ENCODE results near the gene JUNB. TPM values are rescaled to one million over a fixed set of nuclear protein-coding genes. Genes with fewer than 3 reads are reported as not detected.

Gene JUNB
- total RNA-seq, 1 experiment from 2014 or later: 6.6 TPM

GRCh38 chr19:12774588-12775555, 16.4 kb upstream of the JUNB start, which contains the start of gene HOOK2 (continued):
- TF ChIP-seq ZNF121 (CRISPR knock-in tag; IDR thresholded peaks at IDR 0.05): no peak
- no peak for TF ChIP-seq ZNF138 (CRISPR knock-in tag; conservative IDR thresholded peaks at IDR 0.05)
- peak; percentile 73; the same call in 1 of the 2 replicates for TF ChIP-seq SP1 (CRISPR knock-in tag; conservative IDR thresholded peaks at IDR 0.05)
- no peak for TF ChIP-seq NR1H2 (CRISPR knock-in tag; IDR thresholded peaks at IDR 0.05)
- TF ChIP-seq FOXK1 (CRISPR knock-in tag; IDR thresholded peaks at IDR 0.05): peak; percentile 88
- TF ChIP-seq ZNF281 (CRISPR knock-in tag; IDR thresholded peaks at IDR 0.05): no peak
- no peak for TF ChIP-seq JAZF1 (CRISPR knock-in tag; IDR thresholded peaks at IDR 0.05)
- no peak for TF ChIP-seq RELA (CRISPR knock-in tag; IDR thresholded peaks at IDR 0.05; ENCODE audit: borderline replicate concordance)
- no peak for TF ChIP-seq ZNF425 (CRISPR knock-in tag; conservative IDR thresholded peaks at IDR 0.05)
- TF ChIP-seq TEAD1 (CRISPR knock-in tag; IDR thresholded peaks at IDR 0.05): peak; percentile 62; the same call in 1 of the 2 replicates
- no peak for TF ChIP-seq JUN (CRISPR knock-in tag; IDR thresholded peaks at IDR 0.05)
- no peak for TF ChIP-seq ZNF396 (CRISPR knock-in tag; IDR thresholded peaks at IDR 0.05; ENCODE audit: borderline replicate concordance)
- TF ChIP-seq PRRX2 (CRISPR knock-in tag; IDR thresholded peaks at IDR 0.05): no peak
- TF ChIP-seq ZNF532 (CRISPR knock-in tag; IDR thresholded peaks at IDR 0.05; ENCODE audit: borderline replicate concordance): no peak
- no peak for TF ChIP-seq OVOL2 (CRISPR knock-in tag; IDR thresholded peaks at IDR 0.05; ENCODE audit: borderline replicate concordance)
- no peak for TF ChIP-seq GABPB1 (CRISPR knock-in tag; IDR thresholded peaks at IDR 0.05)
- no peak for TF ChIP-seq E2F1 (CRISPR knock-in tag; IDR thresholded peaks at IDR 0.05)
- TF ChIP-seq MYBL2 (CRISPR knock-in tag; IDR thresholded peaks at IDR 0.05): peak; percentile 84; the same call in 1 of the 2 replicates
- no peak for TF ChIP-seq STAT6 (CRISPR knock-in tag; conservative IDR thresholded peaks at IDR 0.05; ENCODE audit: low read depth)
- no peak for TF ChIP-seq E2F4 (CRISPR knock-in tag; IDR thresholded peaks at IDR 0.05; ENCODE audit: borderline replicate concordance, low read depth)
- TF ChIP-seq ZBTB21 (CRISPR knock-in tag; IDR thresholded peaks at IDR 0.05; ENCODE audit: borderline replicate concordance): 0 out of 2 replicates have a peak, but pooled peaks have one; percentile 11

All from WTC11 (cell line).